HG02943 (cell line): ENCODE results near the gene CSRP3.

Experiments used
- ATAC-seq: cut with Tn5 transposase; IDR thresholded peaks from one replicate; pipeline ENCODE4 v1.9.1; 2021; ENCODE audit warnings: mild to moderate bottlenecking, low read depth, moderate library complexity; ENCODE audit not compliant: unreplicated experiment

CSRP3 gene

DNA sequence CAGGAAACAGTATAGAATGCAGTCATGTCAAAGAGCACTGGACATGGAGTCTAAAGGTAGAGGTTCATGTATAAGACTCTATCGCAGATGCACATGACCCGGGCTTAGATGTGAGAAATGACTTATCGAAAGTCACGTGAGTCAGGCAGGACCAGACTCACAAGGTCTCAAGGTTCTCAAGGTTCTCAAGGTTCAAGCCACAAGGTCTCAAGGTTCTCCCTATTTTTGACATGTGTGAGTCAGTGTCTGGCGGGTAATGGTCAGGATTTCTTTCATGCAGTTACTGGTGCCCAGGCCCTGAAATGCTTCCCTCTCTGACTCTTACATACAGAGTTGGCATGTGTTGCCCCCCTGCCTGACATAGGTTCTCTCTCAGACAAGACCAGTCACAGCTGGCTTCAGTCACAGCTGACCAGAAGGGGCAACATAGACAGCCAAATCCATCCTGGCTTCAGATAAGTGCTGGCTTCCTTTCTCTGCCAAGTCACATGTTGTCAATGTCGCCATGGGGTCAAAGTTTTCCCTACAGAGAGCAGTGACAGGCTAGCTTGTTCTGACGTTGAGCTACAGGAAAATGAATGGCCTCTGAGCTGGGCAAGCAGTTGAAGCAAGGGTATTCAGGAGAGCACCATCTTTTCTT is 10.1 kb downstream of the CSRP3 start:
- no peak for ATAC-seq

GRCh38 chr11:19187833-19188258 is 13.9 kb downstream of the CSRP3 start:
- ATAC-seq = no peak

DNA sequence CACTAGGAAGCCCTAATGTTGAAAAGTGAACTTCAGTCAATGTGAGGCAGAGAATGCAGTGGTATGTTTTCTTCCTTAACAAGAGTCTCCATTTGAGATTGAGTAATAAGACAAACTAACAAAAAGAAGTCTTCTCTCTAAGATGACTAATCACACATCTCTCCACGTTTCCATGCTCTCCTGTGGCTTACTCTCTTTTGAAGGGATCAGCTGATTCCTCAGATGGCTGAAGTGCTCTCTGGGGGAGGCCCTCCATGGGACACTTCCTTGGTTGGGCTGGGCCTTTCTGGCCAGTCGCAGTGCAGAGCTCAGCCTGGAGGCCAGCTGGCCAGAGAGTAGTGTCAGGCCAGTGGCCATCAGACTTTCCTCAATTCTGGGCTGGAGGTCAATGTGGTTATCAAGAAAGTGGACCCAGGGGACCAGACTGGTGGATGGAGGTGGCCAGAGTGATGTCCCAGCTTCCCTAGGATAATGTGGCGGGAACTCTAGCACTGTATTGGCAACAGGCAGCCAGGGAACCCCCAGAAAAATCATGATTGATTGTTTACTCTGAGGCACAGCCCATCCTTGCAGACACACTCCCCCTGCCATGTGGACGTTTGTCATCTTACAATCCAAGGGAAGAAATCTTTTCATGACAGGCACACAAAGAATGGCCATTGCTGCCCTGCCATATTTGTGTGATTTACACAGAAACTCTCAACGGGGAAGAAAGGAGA is 14.5 kb downstream of the CSRP3 start:
- no peak for ATAC-seq

DNA sequence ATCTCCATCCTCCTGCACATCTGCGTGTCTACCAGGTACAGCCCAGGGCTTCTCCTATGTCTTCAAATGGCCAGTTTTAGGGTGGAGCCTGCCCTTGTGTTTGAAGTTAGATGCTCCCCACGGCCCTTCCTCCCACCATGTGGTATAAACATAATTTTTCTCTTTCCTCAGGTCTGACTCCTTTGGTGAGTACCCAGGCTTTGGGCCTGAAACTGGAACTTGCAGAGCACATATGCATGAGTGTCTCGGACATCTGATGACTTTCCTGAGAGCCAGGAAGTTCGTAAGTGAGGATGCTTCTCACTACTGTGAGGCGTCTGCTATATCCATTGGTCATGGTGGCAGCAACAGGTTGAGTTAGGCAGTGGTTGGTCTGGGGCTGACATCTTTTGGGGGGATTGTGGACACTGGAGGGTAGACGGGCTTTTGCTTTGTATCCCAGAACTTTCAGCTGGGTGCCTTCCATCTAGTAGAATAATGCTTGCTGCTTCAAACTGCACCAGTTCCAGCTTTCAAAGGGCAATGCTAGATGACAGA is 16.2 kb downstream of the CSRP3 start:
- no peak for ATAC-seq

DNA sequence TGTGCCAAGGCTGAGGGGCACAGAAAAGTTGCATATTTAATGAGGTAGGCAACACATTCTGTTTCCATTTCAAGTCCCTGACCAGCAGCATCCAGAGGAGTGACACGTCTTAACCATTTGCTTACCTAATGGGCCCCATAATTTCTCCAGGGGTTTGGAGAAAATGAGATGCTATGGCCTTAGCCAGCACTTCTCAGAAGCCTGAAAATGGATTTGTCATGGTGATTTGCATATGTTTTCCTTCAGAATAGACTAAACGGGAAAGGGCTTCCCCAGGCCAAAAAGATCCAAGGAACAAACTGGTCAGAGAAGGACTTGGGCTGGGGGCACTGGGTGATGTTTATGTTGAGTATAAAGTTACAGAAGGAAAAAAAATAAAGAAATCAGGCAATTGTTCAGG is 16.7 kb downstream of the CSRP3 start:
- no peak for ATAC-seq

DNA sequence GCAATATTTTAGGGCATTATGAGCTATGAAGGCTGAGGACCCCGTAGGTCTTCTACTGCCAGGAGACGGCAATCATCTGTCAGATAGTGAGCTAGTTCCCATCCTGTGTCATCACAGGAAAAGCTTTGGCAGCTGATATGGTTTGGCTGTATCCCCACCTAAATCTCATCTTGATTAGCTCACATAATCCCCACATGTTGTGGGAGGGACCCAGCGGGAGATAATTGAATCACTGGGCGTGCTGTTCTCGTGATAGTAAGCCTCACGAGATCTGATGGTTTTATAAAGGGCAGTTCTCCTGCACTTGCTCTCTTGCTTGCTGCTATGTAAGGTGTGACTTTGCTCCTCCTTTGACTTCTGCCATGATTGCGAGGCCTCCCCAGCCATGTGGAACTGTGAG is 18.1 kb downstream of the CSRP3 start:
- ATAC-seq = no peak

- no peak for ATAC-seq
These were observed 20.1 kb downstream of the CSRP3 start for GRCh38 chr11:19181531-19182261.

DNA sequence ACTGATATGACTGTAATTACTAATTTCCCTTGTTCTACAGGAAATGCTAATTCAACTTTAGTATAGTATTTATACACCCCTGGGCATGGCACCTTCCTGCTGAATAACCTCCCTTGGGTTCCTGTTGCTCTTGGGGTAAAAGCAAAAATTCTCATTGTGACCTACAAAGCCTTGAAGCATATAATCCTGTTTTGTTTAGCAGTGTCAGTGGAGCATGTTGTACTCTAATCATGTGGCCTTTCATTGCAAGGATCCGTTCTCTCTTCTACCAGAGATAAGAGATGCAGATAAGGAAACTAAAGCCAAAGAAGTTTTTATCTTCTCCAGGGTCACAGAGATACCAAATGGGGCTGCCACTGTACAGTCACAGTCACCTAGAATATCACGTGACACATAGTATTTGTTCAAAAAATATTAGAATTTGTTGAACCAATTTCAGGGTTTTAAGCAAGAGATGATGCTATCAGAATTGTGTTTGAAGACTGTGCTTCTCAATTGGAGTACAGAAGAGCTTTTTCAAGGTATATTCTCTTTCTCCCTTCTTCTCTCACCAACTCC is 25.1 kb downstream of the CSRP3 start:
- no peak for ATAC-seq

DNA sequence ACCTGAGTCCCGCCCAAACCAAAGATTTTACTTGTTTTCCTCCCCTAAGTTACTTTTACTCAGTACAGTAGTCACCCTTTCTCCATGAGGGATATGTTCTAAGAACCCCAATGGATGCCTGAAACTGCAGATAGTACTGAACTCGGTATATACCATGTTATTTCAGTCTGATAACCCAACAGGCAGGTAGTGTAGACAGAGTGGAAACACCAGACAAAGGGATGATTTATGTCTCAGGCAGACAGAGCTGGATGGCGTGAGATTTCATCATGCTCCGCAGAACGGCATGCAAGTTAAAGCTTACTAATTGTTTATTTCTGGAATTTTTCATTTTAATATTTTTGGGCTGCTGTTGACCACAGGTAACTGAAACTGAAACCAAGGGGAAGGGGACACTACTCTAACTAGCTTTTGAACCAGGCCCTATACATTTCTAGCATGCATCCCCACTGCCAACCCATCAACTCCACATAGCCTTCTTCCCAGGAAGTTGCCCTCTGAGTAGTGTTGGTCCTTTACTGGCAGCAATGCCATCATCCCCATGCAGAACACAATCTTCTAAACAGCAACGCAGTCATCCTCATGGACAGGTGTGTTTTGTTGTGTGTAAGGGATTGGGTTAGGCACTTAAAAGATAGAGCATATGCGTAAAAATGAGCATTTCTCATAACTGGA is 27.7 kb downstream of the CSRP3 start:
- no peak for ATAC-seq

- no peak for ATAC-seq
These were observed 28.6 kb downstream of the CSRP3 start for GRCh38 chr11:19173004-19173689.

- no peak for ATAC-seq
These were observed 33.7 kb downstream of the CSRP3 start for GRCh38 chr11:19168090-19168489.

GRCh38 chr11:19164881-19165280 is 36.9 kb downstream of the CSRP3 start:
- no peak for ATAC-seq

GRCh38 chr11:19164230-19164855 is 37.4 kb downstream of the CSRP3 start:
- ATAC-seq = no peak

- no peak for ATAC-seq
These were observed 38.2 kb downstream of the CSRP3 start for GRCh38 chr11:19163617-19164016.

- ATAC-seq = no peak
These were observed 38.8 kb downstream of the CSRP3 start for GRCh38 chr11:19162951-19163505.

- ATAC-seq = no peak
These were observed 40.1 kb downstream of the CSRP3 start for GRCh38 chr11:19161651-19162050.

GRCh38 chr11:19160847-19161246 is 40.9 kb downstream of the CSRP3 start:
- no peak for ATAC-seq

DNA sequence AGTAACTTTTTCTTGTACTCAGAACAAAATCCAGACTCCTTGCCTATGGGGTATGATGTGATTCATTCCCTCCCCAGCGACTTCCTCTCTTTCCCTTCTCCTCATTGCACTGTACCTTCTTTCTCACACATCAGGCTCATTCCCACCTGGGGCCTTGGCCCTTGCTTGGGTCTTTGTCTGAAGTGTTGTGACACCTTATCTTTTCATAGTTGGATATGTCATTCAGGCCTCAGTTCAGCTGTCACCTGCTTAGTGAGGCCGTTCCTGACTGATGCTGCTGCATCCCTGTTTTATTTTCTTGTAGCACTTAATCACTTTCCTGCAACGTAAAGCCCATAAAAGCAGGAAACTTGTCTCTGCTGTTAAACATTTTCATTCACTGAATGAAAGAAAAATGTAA is 44.9 kb downstream of the CSRP3 start:
- no peak for ATAC-seq

DNA sequence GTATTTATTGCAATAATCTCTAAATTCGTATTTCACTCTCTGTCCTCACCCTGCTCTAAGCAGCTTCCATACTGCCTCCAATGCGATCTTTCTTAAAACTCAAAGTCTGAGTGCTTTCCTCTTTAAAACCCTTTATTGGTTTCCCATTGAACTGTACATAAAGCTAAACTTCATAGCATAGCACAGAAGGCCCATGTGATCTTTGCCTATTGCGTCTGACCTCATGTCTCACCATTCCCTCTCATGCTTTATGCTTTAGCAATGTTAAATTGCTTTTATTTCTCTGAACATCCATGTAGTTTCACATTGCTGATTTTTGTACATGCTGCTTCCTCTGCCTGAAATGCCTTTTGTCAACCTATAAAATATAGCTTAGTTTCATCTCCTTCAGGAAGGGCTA is 56.5 kb downstream of the CSRP3 start:
- no peak for ATAC-seq
